Right lobe of liver (tissue), 6 donors: Measurements from ENCODE around the gene SLC25A12. TPM values are rescaled to one million over a fixed set of nuclear protein-coding genes. Genes with fewer than 3 reads are reported as not detected.

Experiments
- ATAC-seq, 4 donors: fragments of 200-7000 bp; cut with Tn5 transposase; one replicate each; pipeline ENCODE4 v1.9.1; 2020; ENCODE audit warnings: mild to moderate bottlenecking in 4 of 4, moderate library complexity in 4 of 4
- DNase-seq, 3 donors: peaks; one replicate each; pipeline ENCODE4 v3.0.0-alpha.2; 2020
- H3K27ac ChIP-seq, 3 donors: fragments of 200-600 bp; one replicate each; pipeline ENCODE4 v1.8.0; 2022
- H3K27me3 ChIP-seq, 2 donors: fragments of 200-600 bp; one replicate each; pipeline ENCODE4 v1.8.0; 2022
- H3K36me3 ChIP-seq, 4 donors: fragments of 200-600 bp; sonication (generic) in 1 of 4; one replicate each; pipeline versions ENCODE4 v1.5.1 to v1.8.0; 2017 to 2022; ENCODE audit warnings: control low read depth in 1 of 4
- H3K4me1 ChIP-seq, 4 donors: fragments of 200-600 bp; sonication (generic) in 1 of 4; one replicate each; pipeline versions ENCODE4 v1.5.1 to v1.8.0; 2017 to 2022; ENCODE audit warnings: control low read depth in 1 of 4
- H3K4me3 ChIP-seq, 3 donors: fragments of 200-600 bp; one replicate each; pipeline ENCODE4 v1.8.0; 2022
- H3K9me3 ChIP-seq, 4 donors: fragments of 200-600 bp; sonication (generic) in 1 of 4; one replicate each; pipeline versions ENCODE4 v1.5.1 to v1.8.0; 2017 to 2022; ENCODE audit warnings: control low read depth in 1 of 4
- CTCF ChIP-seq, 4 donors: fragments of 200-600 bp in 3 of 4; fragments of 450-650 bp in 1 of 4; IDR thresholded peaks; one replicate each; pipeline versions ENCODE4 v1.5.1 to v1.8.0; 2016 to 2022; ENCODE audit warnings: antibody characterized with exemption in 4 of 4, mild to moderate bottlenecking in 2 of 4
- POLR2A ChIP-seq: fragments of 450-650 bp; IDR thresholded peaks from one replicate; pipeline ENCODE4 v1.6.1; 2017; ENCODE audit warnings: antibody characterized with exemption, mild to moderate bottlenecking
- WGBS: methylation state at CpG from one replicate; pipeline ENCODE4 v1.1.6; 2018; ENCODE audit warnings: low coverage, low lambda C conversion rate; ENCODE audit not compliant: insufficient coverage; ENCODE audit errors: missing lambda C conversion rate; 5-methylcytosine and 5-hydroxymethylcytosine counted together
- intact Hi-C, 2 donors: fragments of 100-400 bp; cut with DNase I; formaldehyde crosslinking; loops; one replicate each; pipeline versions ENCODE4 v1.11.2 to v1.14.1; 2022
- total RNA-seq, 6 experiments: library from RNA; depleted of rRNA in 2 of 6; stranded (reverse); fragments of >200 nt in 2 of 6; fragmentation: NEBNext Ultra II Directional in 3 of 6; extraction: Animal tissue kit (Norgen Biotek cat#: 25700) in 3 of 6; gene quantifications; one replicate each; pipeline versions ENCODE4 v1.1.0 to v1.2.4, GENCODE V29; 2016 to 2023
- donor health status: DM: no; HTN: yes; CAD: no.
- donor health status: DM: no; HTN: no; CAD: no.
- donor health status: DM: no; HTN: no; CAD: no.
- donor health status: DM: no; HTN: yes; CAD: no.
- donor health status: DM: no; HTN: yes; CAD: no.

Gene SLC25A12
- total RNA-seq, 6 experiments from 2014 or later = 0.74 to 1.6 (median 1.1) TPM

DNA sequence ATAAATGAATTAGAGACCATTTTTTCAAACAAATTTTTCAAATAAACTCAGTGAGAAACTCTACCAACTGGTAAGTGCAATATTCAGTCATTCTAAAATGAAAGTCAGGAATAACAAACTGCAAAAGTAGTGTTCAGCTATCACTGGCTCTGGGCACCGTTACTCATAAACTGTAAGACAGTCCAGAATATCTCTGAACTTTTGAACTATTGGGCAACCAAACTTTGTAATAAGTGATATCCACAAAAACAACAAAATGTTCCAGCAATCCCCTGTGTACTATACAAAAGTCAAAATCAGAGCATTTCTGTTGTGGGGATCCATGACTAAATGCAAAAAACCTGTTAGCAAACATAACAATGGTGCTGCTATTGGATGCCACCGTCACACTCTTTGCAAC lies 56.3 kb downstream of the SLC25A12 start:
- peaks cover 0 to 2% (median 0%) of the 10 kb centered on the region in 4 donors for H3K36me3 ChIP-seq
- H3K4me1 ChIP-seq = peaks cover 0 to 12% (median 2%) of the 10 kb centered on the region in 4 donors
- ATAC-seq (peak; percentile 89 to 94 (median 91)), DNase-seq (no peak)
- TF ChIP-seq POLR2A = no peak
- no peak for TF ChIP-seq CTCF (IDR thresholded peaks at IDR 0.05)
- H3K27ac ChIP-seq = peak overlapping the region in 2 of 3 donors; percentile 25 to 29
- no peak overlapping the region for H3K4me3 ChIP-seq
- 25% methylated on average over 2 of the region's 2 CpGs for WGBS
- H3K9me3 ChIP-seq = no peaks in the 10 kb centered on the region
- no peaks in the 10 kb centered on the region for H3K27me3 ChIP-seq
- intact Hi-C loops = no loop called here

- no peak overlapping the region for H3K27ac ChIP-seq
- peaks cover 0 to 2% (median 0%) of the 10 kb centered on the region in 4 donors for H3K36me3 ChIP-seq
- WGBS = 90% methylated on average over 5 of the region's 6 CpGs
- DNase-seq = no peak
- no peaks in the 10 kb centered on the region for H3K9me3 ChIP-seq
- intact Hi-C loops = no loop called here
- TF ChIP-seq CTCF (IDR thresholded peaks at IDR 0.05) (no peak), POLR2A (no peak)
- ATAC-seq = no peak
- H3K4me1 ChIP-seq = peaks cover 0 to 12% (median 2%) of the 10 kb centered on the region in 4 donors
- no peak overlapping the region for H3K4me3 ChIP-seq
- H3K27me3 ChIP-seq = no peaks in the 10 kb centered on the region
Measured at GRCh38 chr2:171836146-171836910, 57.7 kb downstream of the SLC25A12 start.

DNA sequence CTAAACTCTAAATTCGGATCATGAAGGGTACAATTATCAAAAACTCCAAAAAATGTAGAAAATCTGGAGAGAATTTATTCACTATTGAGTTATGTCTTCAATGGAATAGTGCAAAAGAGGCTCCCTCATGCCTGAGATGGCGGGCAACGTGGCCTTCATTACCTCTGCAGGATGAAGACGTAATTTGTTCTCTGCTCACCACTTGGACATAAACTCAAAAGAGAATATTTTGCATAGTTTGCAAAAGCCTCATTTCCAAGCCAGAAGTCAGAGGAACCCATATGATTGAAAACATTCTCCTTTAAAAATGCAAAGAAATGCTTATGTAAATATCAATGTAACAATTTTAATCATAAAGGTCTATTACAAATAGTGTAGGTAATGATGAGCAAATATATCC lies 58.7 kb downstream of the SLC25A12 start:
- H3K4me1 ChIP-seq = peaks cover 0 to 12% (median 2%) of the 10 kb centered on the region in 4 donors
- no peaks in the 10 kb centered on the region for H3K27me3 ChIP-seq
- TF ChIP-seq CTCF (IDR thresholded peaks at IDR 0.05) (no peak), POLR2A (no peak)
- H3K9me3 ChIP-seq = no peaks in the 10 kb centered on the region
- intact Hi-C loops = no loop called here
- WGBS = 94% methylated on average over 4 of the region's 4 CpGs
- ATAC-seq = no peak
- no peak overlapping the region for H3K4me3 ChIP-seq
- peaks cover 0 to 2% (median 0%) of the 10 kb centered on the region in 4 donors for H3K36me3 ChIP-seq
- DNase-seq = no peak
- no peak overlapping the region for H3K27ac ChIP-seq

GRCh38 chr2:171834286-171834685 lies 59.8 kb downstream of the SLC25A12 start:
- H3K27ac ChIP-seq = no peak overlapping the region
- ATAC-seq (peak; percentile 71 to 81 (median 75)), DNase-seq (no peak)
- no peaks in the 10 kb centered on the region for H3K27me3 ChIP-seq
- no peak overlapping the region for H3K4me3 ChIP-seq
- H3K4me1 ChIP-seq = peaks cover 0 to 12% (median 2%) of the 10 kb centered on the region in 4 donors
- intact Hi-C loops = no loop called here
- TF ChIP-seq CTCF (IDR thresholded peaks at IDR 0.05) (no peak), POLR2A (no peak)
- H3K9me3 ChIP-seq = no peaks in the 10 kb centered on the region
- peaks cover 0 to 2% (median 0%) of the 10 kb centered on the region in 4 donors for H3K36me3 ChIP-seq
